ENCODE results near the gene CD4. TPM values are rescaled to one million over a fixed set of nuclear protein-coding genes. Genes with fewer than 3 reads are reported as not detected.

CD4 gene
- total RNA-seq, 3 donors from 2014 or later (not counting 1 experiment from before 2014, with no cell fraction given), result 8.5 to 10.1 (median 9.8) TPM

GRCh38 chr12:6826734-6827436, 37.6 kb downstream of the CD4 start:
- Mint-ChIP-seq H3K27ac (no peak overlapping the region), H3K4me3 (peak overlapping the region; percentile 70), H3K4me1 (peaks cover 20 to 37% of the 10 kb centered on the region in 2 donors), H3K36me3 (no peaks in the 10 kb centered on the region), H3K27me3 (ENCODE audit: low read depth in 2 of 2) (peaks cover 68 to 78% of the 10 kb centered on the region in 2 donors), H3K9me3 (no peaks in the 10 kb centered on the region)
- no peaks in the 10 kb centered on the region for H3K9me3 ChIP-seq (ENCODE audit: control insufficient read depth, insufficient read depth, low read length)
- H3K4me1 ChIP-seq (ENCODE audit: control insufficient read depth, insufficient read depth, low read length), result peaks cover 25% of the 10 kb centered on the region
- H3K4me3 ChIP-seq (ENCODE audit: low read length), result no peak overlapping the region
- H3K27me3 ChIP-seq (ENCODE audit: control insufficient read depth, insufficient read depth, low read length), result peaks cover 49% of the 10 kb centered on the region
- DNase-seq (no peak), ATAC-seq (no peak)
- TF ChIP-seq CTCF (IDR thresholded peaks at IDR 0.05), result no peak
- 91% methylated on average over 22 of the region's 22 CpGs for WGBS (ENCODE audit: insufficient coverage)
- no peak overlapping the region for H3K27ac ChIP-seq (ENCODE audit: low read length)
- H3K36me3 ChIP-seq (ENCODE audit: control insufficient read depth, insufficient read depth, low read length), result no peaks in the 10 kb centered on the region
- intact Hi-C loops (cut with micrococcal nuclease), result loop anchor here (5.0 kb wide), 1 partner anchor 75 kb away; the partner anchor contains the start of gene MLF2

GRCh38 chr12:6827437-6827911, 38.1 kb downstream of the CD4 start:
- no peaks in the 10 kb centered on the region for H3K36me3 Mint-ChIP-seq
- H3K27me3 Mint-ChIP-seq (ENCODE audit: low read depth in 2 of 2), result peaks cover 72% of the 10 kb centered on the region in 2 donors
- no peak overlapping the region for H3K27ac Mint-ChIP-seq
- Histone ChIP-seq H3K9me3 (ENCODE audit: control insufficient read depth, insufficient read depth, low read length) (no peaks in the 10 kb centered on the region), H3K36me3 (ENCODE audit: control insufficient read depth, insufficient read depth, low read length) (no peaks in the 10 kb centered on the region), H3K27ac (ENCODE audit: low read length) (no peak overlapping the region), H3K4me3 (ENCODE audit: low read length) (no peak overlapping the region), H3K27me3 (ENCODE audit: control insufficient read depth, insufficient read depth, low read length) (peaks cover 44% of the 10 kb centered on the region), H3K4me1 (ENCODE audit: control insufficient read depth, insufficient read depth, low read length) (peaks cover 22% of the 10 kb centered on the region)
- WGBS (ENCODE audit: insufficient coverage), result 7% methylated on average over 4 of the region's 8 CpGs
- TF ChIP-seq CTCF (IDR thresholded peaks at IDR 0.05), result no peak
- H3K4me1 Mint-ChIP-seq, result peaks cover 20 to 33% of the 10 kb centered on the region in 2 donors
- no peak for ATAC-seq
- H3K4me3 Mint-ChIP-seq, result peak overlapping the region; percentile 70
- DNase-seq, result peak in 1 of 2 donors; percentile 56
- H3K9me3 Mint-ChIP-seq, result no peaks in the 10 kb centered on the region
- intact Hi-C loops (cut with micrococcal nuclease), result loop anchor here (5.0 kb wide), 1 partner anchor 75 kb away; the partner anchor contains the start of gene MLF2

- intact Hi-C loops (cut with micrococcal nuclease), result loop anchor here (5.0 kb wide), 1 partner anchor 76 kb away; the partner anchor contains the start of gene MLF2
Measured at GRCh38 chr12:6827982-6828780, 38.9 kb downstream of the CD4 start, which contains the start of gene P3H3. Gene P3H3 (plus strand): TSS chr12:6828407. CDS start chr12:6828441, 34 bp downstream.

More at GRCh38 chr12:6827982-6828780, 38.9 kb downstream of the CD4 start, which contains the start of gene P3H3:
- peak in 1 of 2 donors; percentile 61 for DNase-seq
- no peak within 1 kb of the TSS for H3K27ac ChIP-seq (ENCODE audit: low read length)
- H3K36me3 ChIP-seq (ENCODE audit: control insufficient read depth, insufficient read depth, low read length), result no peaks in the 10 kb centered on the region
- H3K27me3 ChIP-seq (ENCODE audit: control insufficient read depth, insufficient read depth, low read length), result peaks cover 44% of the 10 kb centered on the region
- no peaks in the 10 kb centered on the region for H3K9me3 ChIP-seq (ENCODE audit: control insufficient read depth, insufficient read depth, low read length)
- Mint-ChIP-seq H3K27me3 (ENCODE audit: low read depth in 2 of 2) (peaks cover 65 to 66% of the 10 kb centered on the region in 2 donors), H3K27ac (peak within 1 kb of the TSS in 1 of 2 donors; percentile 73), H3K9me3 (no peaks in the 10 kb centered on the region), H3K36me3 (no peaks in the 10 kb centered on the region), H3K4me1 (peaks cover 20 to 33% of the 10 kb centered on the region in 2 donors), H3K4me3 (peak within 1 kb of the TSS; percentile 94)
- no peak for TF ChIP-seq CTCF (IDR thresholded peaks at IDR 0.05)
- peaks cover 22% of the 10 kb centered on the region for H3K4me1 ChIP-seq (ENCODE audit: control insufficient read depth, insufficient read depth, low read length)
- under 1% methylated on average over 57 of the region's 60 CpGs for WGBS (ENCODE audit: insufficient coverage)
- peak within 1 kb of the TSS; percentile 46 for H3K4me3 ChIP-seq (ENCODE audit: low read length)
- peak; percentile 37 to 54 (median 49) for ATAC-seq

All from natural killer cell (primary cell).